ENCODE measurements around the gene BTBD7.

Gene BTBD7

DNA sequence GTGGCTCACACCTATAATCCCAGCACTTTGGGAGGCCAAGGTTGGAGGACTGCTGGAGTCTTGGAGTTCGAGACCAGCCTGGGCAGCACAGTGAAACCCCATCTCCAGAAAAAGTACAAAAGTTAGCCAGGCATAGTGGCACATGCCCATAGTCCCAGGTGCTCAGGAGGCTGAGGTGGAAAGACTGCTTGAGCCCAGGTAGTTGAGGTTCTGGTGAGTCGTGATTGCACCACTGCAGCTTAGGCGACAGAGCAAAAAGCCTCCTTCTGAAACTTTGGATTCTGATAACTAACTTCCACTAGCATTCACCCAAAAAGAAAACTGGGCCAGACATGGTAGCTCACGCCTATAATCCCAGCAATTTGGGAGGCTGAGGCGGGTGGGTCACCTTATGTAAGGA is 6.6 kb downstream of the BTBD7 start:
- H3K27ac ChIP-seq = no peak overlapping the region
- TF ChIP-seq, protein P1, sequence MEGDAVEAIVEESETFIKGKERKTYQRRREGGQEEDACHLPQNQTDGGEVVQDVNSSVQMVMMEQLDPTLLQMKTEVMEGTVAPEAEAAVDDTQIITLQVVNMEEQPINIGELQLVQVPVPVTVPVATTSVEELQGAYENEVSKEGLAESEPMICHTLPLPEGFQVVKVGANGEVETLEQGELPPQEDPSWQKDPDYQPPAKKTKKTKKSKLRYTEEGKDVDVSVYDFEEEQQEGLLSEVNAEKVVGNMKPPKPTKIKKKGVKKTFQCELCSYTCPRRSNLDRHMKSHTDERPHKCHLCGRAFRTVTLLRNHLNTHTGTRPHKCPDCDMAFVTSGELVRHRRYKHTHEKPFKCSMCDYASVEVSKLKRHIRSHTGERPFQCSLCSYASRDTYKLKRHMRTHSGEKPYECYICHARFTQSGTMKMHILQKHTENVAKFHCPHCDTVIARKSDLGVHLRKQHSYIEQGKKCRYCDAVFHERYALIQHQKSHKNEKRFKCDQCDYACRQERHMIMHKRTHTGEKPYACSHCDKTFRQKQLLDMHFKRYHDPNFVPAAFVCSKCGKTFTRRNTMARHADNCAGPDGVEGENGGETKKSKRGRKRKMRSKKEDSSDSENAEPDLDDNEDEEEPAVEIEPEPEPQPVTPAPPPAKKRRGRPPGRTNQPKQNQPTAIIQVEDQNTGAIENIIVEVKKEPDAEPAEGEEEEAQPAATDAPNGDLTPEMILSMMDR (conservative IDR thresholded peaks at IDR 0.05) = no peak
- TF ChIP-seq ZFX (IDR thresholded peaks at IDR 0.05) = no peak

DNA sequence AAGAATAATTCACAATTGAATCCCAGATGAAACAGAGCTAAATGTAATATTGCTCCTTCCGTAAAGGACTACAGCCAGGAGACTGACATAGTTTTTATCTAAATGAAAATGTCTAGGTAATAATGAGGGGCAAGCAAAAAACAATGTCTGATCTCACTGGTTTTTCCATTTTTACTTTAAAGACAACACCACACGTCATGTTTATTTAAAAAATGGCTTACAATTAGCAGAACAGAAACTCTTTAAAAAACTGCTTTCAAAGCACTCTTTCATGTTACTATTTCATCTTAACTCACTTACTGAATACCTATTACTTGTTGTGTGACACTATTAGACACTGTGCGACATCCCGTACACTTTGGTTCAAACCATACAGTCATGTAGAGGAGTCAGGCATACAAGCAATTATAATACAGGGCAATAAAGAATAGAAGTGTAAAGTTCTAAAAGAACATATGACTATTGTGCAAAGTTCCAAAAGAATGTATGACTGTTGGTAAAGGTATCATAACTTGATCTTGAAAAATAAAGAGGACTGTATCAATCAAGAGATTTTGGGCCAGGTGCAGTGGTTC is 9.1 kb downstream of the BTBD7 start:
- TF ChIP-seq ZFX (IDR thresholded peaks at IDR 0.05) = no peak
- TF ChIP-seq, protein P1 (conservative IDR thresholded peaks at IDR 0.05) = no peak
- no peak overlapping the region for H3K27ac ChIP-seq

DNA sequence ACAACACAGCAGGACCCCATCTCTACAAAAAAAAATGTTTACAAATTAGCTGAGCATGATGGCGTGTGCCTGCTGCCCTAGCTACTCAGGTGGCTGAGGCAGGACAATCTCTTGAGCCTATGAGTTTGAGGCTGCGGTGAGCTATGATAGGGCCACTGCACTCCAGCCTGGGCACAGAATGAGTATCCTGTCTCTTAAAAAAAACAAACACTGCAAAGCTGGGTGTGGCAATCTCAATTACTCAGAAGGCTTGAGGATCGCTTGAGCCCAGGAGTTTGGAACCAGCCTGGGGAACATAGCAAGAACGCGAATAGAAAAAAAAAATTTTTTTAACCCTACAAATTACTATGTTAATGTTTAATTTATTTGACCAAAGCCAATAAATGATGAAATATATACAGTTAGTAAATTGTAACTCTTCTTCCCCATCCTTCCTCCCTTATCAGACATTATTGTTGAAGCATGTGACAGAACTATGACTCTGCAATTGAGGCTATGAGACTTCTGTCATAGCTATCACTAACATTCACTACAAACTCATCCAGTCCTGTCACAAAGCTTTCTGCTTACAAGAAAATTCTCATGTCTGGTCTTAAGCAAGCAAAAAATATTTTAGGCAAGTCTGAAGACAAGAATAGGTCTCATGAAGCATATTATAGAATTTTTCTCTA is 9.8 kb downstream of the BTBD7 start:
- TF ChIP-seq ZFX (IDR thresholded peaks at IDR 0.05) = no peak
- TF ChIP-seq, protein P1 (conservative IDR thresholded peaks at IDR 0.05) = no peak
- no peak overlapping the region for H3K27ac ChIP-seq

DNA sequence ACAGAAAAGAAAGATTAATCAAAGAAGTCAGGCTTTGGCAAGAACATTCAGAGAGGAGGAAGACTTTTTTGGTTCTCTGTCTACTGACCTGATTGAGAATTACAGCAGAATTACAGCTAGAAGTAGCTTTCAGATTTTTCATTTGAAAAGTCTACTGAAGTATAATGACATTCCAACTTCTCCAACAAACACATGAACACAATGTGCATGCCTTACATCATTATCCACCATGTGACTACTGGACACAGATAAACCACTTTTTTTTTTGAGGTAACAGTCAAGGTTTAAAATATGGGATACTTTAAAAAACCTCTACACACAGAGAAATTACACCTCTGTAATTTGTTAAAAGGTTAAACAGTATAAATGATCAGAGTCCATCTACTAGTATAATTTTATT is 12.3 kb downstream of the BTBD7 start:
- TF ChIP-seq, protein P1 (conservative IDR thresholded peaks at IDR 0.05) = no peak
- no peak for TF ChIP-seq ZFX (IDR thresholded peaks at IDR 0.05)
- H3K27ac ChIP-seq = no peak overlapping the region

DNA sequence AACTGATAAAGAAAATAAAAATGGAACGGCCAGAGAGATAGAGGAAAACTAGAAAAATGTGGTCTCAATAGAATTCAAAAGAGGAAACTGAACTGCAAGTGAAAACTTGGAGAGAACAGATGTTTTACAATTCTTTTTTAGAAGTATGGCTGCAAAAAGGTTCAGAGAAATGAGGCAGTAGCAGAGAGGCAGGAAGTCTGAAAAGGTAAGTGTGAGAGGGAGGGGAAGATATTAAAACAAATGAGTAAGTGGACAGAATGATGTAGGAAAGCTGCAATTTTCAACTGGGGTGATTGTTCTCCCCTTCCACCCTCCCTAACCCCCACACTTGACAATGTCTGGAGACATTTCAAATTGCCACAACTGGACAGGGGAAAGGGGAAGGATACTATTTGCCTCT is 12.9 kb downstream of the BTBD7 start:
- TF ChIP-seq, protein P1 (conservative IDR thresholded peaks at IDR 0.05) = no peak
- TF ChIP-seq ZFX (IDR thresholded peaks at IDR 0.05) = no peak
- H3K27ac ChIP-seq = no peak overlapping the region

DNA sequence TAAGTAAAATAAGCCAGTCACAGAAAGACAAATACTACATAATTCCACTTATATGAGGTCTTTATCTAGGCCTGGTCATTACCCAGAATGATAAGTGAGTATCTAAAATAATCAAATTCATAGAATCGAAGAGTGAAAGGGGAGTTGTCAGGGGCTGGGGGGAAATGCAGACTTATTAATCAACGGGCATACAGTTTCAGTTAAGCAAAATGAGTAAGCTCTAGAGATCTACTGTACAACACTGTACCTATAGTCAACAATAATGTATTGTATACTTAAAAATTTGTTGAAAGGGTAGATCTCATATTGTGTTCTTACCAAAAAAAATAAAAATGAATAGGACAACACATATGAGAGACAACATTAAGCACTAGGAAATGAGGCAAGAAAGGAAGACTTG is 13.3 kb downstream of the BTBD7 start:
- H3K27ac ChIP-seq = no peak overlapping the region

DNA sequence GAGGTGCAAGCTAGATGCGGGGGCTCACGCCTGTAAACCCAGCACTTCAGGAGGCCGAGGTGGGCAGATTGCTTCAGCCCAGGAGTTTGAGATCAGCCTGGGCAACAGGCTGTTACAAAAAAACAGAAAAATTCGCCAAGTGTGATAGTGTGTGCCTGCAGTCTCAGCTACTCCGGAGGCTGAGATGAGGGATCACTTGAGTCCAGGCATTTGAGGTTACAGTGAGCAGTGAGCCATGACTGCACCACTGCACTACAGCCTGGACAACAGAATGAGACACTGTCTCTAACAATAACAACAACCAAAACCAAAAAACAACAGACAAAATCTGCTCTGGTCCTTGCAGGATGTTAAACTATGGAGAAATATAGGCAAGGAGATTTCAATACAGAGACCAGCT is 13.9 kb downstream of the BTBD7 start:
- H3K27ac ChIP-seq = no peak overlapping the region
- TF ChIP-seq, protein P1 (conservative IDR thresholded peaks at IDR 0.05) = no peak
- no peak for TF ChIP-seq ZFX (IDR thresholded peaks at IDR 0.05)

More for the DNA sequence above, 13.3 kb downstream of the BTBD7 start:
- TF ChIP-seq ZFX (IDR thresholded peaks at IDR 0.05) = no peak
- TF ChIP-seq, protein P1 (conservative IDR thresholded peaks at IDR 0.05) = no peak
